ENCODE results near the gene RECQL5. TPM values are rescaled to one million over a fixed set of nuclear protein-coding genes. Genes with fewer than 3 reads are reported as not detected.

Gene RECQL5
- total RNA-seq, 4 donors from 2014 or later: 6.3 to 14.7 (median 11.9) TPM

- no peak for TF ChIP-seq EP300 (IDR thresholded peaks at IDR 0.05)
- TF ChIP-seq POLR2A (IDR thresholded peaks at IDR 0.05; ENCODE audit: low read depth): no peak
- TF ChIP-seq, protein P1, sequence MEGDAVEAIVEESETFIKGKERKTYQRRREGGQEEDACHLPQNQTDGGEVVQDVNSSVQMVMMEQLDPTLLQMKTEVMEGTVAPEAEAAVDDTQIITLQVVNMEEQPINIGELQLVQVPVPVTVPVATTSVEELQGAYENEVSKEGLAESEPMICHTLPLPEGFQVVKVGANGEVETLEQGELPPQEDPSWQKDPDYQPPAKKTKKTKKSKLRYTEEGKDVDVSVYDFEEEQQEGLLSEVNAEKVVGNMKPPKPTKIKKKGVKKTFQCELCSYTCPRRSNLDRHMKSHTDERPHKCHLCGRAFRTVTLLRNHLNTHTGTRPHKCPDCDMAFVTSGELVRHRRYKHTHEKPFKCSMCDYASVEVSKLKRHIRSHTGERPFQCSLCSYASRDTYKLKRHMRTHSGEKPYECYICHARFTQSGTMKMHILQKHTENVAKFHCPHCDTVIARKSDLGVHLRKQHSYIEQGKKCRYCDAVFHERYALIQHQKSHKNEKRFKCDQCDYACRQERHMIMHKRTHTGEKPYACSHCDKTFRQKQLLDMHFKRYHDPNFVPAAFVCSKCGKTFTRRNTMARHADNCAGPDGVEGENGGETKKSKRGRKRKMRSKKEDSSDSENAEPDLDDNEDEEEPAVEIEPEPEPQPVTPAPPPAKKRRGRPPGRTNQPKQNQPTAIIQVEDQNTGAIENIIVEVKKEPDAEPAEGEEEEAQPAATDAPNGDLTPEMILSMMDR (IDR thresholded peaks at IDR 0.05): no peak
- TF ChIP-seq POLR2AphosphoS5 (IDR thresholded peaks at IDR 0.05): no peak
- no peak overlapping the region for H3K4me3 ChIP-seq
- H3K27me3 ChIP-seq: no peaks in the 10 kb centered on the region
- WGBS: 79% methylated on average over 6 of the region's 6 CpGs
- peaks cover 0 to 50% (median 19%) of the 10 kb centered on the region in 4 donors for H3K36me3 ChIP-seq
- peaks cover 77 to 100% (median 95%) of the 10 kb centered on the region in 4 donors for H3K4me1 ChIP-seq
- intact Hi-C loops (cut with DNase I): no loop called here
- H3K9me3 ChIP-seq: no peaks in the 10 kb centered on the region
- no peak for DNase-seq (ENCODE audit: extremely low spot score)
- peak overlapping the region; percentile 19 to 78 (median 61) for H3K27ac ChIP-seq (replicated peaks in 1 of 4)
Observed at GRCh38 chr17:75689441-75689873, 22.5 kb upstream of the RECQL5 start.

DNA sequence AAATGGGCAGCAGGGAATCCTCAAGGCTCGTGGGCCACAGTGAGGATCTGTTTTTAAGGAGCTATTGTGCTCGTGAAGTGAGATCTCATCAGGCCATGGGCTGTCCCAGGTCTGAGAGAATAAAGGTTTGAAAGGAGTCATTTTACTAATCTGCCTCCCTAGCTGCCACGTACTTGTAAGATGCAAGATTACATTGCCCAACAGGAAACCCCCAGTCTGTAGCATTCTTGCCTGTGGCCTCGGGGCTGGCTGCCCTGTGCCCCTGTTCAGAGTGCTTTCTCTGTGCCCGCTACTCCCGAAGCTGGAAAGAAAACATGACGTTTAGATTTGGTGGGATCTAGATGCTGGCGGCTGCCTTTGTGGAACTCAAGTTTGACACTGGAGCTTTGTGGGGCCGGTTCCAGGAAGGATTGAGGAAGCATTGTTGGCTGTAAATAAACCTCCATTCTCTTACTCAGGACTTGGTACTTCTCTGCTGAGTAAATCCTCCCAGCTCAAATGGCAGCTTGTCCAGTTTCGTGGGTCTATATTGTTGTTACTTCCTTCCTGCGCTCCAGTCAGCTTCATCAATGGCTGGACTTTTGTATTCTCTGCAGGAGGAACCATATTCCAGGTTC lies 21.4 kb upstream of the RECQL5 start:
- Histone ChIP-seq H3K9me3 (no peaks in the 10 kb centered on the region), H3K27ac (replicated peaks in 1 of 4) (peak overlapping the region; percentile 56 to 78 (median 65)), H3K4me1 (peaks cover 78 to 92% (median 91%) of the 10 kb centered on the region in 4 donors), H3K4me3 (no peak overlapping the region), H3K27me3 (no peaks in the 10 kb centered on the region), H3K36me3 (peaks cover 0 to 38% (median 14%) of the 10 kb centered on the region in 4 donors)
- no peak for DNase-seq (ENCODE audit: extremely low spot score)
- 65% methylated on average over 11 of the region's 11 CpGs for WGBS
- intact Hi-C loops (cut with DNase I): no loop called here
- TF ChIP-seq EP300 (IDR thresholded peaks at IDR 0.05) (no peak), POLR2AphosphoS5 (IDR thresholded peaks at IDR 0.05) (peak in 1 of 2 donors; percentile 33)

GRCh38 chr17:75685499-75685898 lies 18.5 kb upstream of the RECQL5 start:
- TF ChIP-seq POLR2AphosphoS5 (IDR thresholded peaks at IDR 0.05) (no peak), POLR2A (IDR thresholded peaks at IDR 0.05; ENCODE audit: low read depth) (no peak), EP300 (IDR thresholded peaks at IDR 0.05) (no peak)
- TF ChIP-seq, protein P1 (IDR thresholded peaks at IDR 0.05): no peak
- Histone ChIP-seq H3K27ac (replicated peaks in 1 of 4) (peak overlapping the region; percentile 25 to 78 (median 54)), H3K36me3 (peaks cover 0 to 29% (median 8%) of the 10 kb centered on the region in 4 donors), H3K4me1 (peaks cover 65 to 82% (median 74%) of the 10 kb centered on the region in 4 donors), H3K4me3 (no peak overlapping the region), H3K27me3 (no peaks in the 10 kb centered on the region), H3K9me3 (no peaks in the 10 kb centered on the region)
- DNase-seq (ENCODE audit: extremely low spot score): no peak
- intact Hi-C loops (cut with DNase I): no loop called here
- 74% methylated on average over 3 of the region's 3 CpGs for WGBS

DNA sequence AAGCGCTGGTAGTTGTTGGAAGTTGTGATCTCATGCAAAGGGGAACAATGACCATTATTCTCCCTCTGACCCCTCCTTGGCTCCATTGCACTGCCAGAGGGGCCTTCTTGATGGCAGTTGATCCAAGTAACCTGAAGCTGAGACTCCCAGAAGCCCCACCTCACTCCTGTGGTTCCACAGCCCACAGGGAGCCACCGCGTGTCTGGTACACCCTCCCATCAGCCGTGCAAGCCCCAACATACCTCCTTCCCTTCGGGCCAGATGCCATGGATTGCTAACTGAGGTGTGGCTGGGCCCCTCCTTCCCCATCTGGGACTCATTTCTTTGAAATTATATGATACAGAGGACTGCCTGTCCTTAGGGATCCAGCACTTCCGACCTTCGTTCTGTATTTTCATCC lies 18.0 kb upstream of the RECQL5 start:
- H3K27ac ChIP-seq (replicated peaks in 1 of 4): peak overlapping the region; percentile 25 to 78 (median 54)
- 69% methylated on average over 7 of the region's 7 CpGs for WGBS
- no peaks in the 10 kb centered on the region for H3K9me3 ChIP-seq
- no peaks in the 10 kb centered on the region for H3K27me3 ChIP-seq
- no peak for DNase-seq (ENCODE audit: extremely low spot score)
- intact Hi-C loops (cut with DNase I): no loop called here
- TF ChIP-seq, protein P1 (IDR thresholded peaks at IDR 0.05): no peak
- no peak for TF ChIP-seq EP300 (IDR thresholded peaks at IDR 0.05)
- TF ChIP-seq POLR2AphosphoS5 (IDR thresholded peaks at IDR 0.05): no peak
- TF ChIP-seq POLR2A (IDR thresholded peaks at IDR 0.05; ENCODE audit: low read depth): no peak
- H3K4me1 ChIP-seq: peaks cover 69 to 84% (median 74%) of the 10 kb centered on the region in 4 donors
- peaks cover 0 to 33% (median 14%) of the 10 kb centered on the region in 4 donors for H3K36me3 ChIP-seq
- no peak overlapping the region for H3K4me3 ChIP-seq

DNA sequence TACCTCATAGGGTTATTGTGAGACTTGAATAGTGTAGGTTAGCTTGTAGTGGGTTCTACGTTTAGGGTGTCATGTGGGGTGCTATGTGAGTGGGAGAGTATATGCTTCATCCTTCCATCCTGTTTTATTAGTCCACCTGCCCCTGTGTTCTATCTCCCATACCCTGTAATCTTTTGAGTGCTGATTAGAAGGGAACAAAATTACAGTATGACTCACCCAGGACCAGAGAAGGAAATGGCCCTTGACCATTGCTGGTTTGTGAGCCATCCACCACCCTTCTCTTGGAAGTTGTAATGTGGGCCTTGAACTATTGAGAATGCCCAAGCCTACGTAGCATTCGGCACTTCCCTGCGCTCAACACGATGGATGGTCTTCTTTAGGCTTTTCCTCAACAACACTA lies 17.3 kb upstream of the RECQL5 start:
- no peaks in the 10 kb centered on the region for H3K27me3 ChIP-seq
- no peak for TF ChIP-seq POLR2A (IDR thresholded peaks at IDR 0.05; ENCODE audit: low read depth)
- no peaks in the 10 kb centered on the region for H3K9me3 ChIP-seq
- DNase-seq (ENCODE audit: extremely low spot score): no peak
- WGBS: 94% methylated on average over 5 of the region's 5 CpGs
- peaks cover 0 to 33% (median 17%) of the 10 kb centered on the region in 4 donors for H3K36me3 ChIP-seq
- peaks cover 67 to 84% (median 75%) of the 10 kb centered on the region in 4 donors for H3K4me1 ChIP-seq
- H3K27ac ChIP-seq (replicated peaks in 1 of 4): peak overlapping the region in 3 of 4 donors; percentile 40 to 78 (median 68)
- intact Hi-C loops (cut with DNase I): no loop called here
- H3K4me3 ChIP-seq: no peak overlapping the region

Measured in esophagus muscularis mucosa (tissue), 4 donors.